ENCODE data around the gene TMEM184C.
A peak's percentile ranks its signal among the peaks of the same experiment; 100 is the strongest.

The TMEM184C gene

GRCh38 chr4:147596377-147596776 is 20.8 kb upstream of the TMEM184C start:
- in situ Hi-C loops (cut with HindIII; ENCODE audit: low sequenced_read_pairs): no loop called here
- no peak overlapping the region for H3K4me3 ChIP-seq (ENCODE audit: low read depth, low read length)
- TF ChIP-seq CTCF (IDR thresholded peaks at IDR 0.05; ENCODE audit: low read depth, low read length): peak; percentile 11
- DNase-seq (ENCODE audit: low read depth, low spot score): peak; percentile 32

GRCh38 chr4:147596981-147597380 is 20.2 kb upstream of the TMEM184C start:
- in situ Hi-C loops (cut with HindIII; ENCODE audit: low sequenced_read_pairs): no loop called here
- H3K4me3 ChIP-seq (ENCODE audit: low read depth, low read length): no peak overlapping the region
- no peak for TF ChIP-seq CTCF (IDR thresholded peaks at IDR 0.05; ENCODE audit: low read depth, low read length)
- peak; percentile 85 for DNase-seq (ENCODE audit: low read depth, low spot score)

GRCh38 chr4:147597561-147597960 is 19.6 kb upstream of the TMEM184C start:
- in situ Hi-C loops (cut with HindIII; ENCODE audit: low sequenced_read_pairs): no loop called here
- no peak for DNase-seq (ENCODE audit: low read depth, low spot score)
- TF ChIP-seq CTCF (IDR thresholded peaks at IDR 0.05; ENCODE audit: low read depth, low read length): no peak
- H3K4me3 ChIP-seq (ENCODE audit: low read depth, low read length): no peak overlapping the region

- DNase-seq (ENCODE audit: low read depth, low spot score): no peak
- no peak for TF ChIP-seq CTCF (IDR thresholded peaks at IDR 0.05; ENCODE audit: low read depth, low read length)
- in situ Hi-C loops (cut with HindIII; ENCODE audit: low sequenced_read_pairs): no loop called here
- H3K4me3 ChIP-seq (ENCODE audit: low read depth, low read length): no peak overlapping the region
Observed at GRCh38 chr4:147599206-147599605, 18.0 kb upstream of the TMEM184C start.

- no peak for DNase-seq (ENCODE audit: low read depth, low spot score)
- no peak for TF ChIP-seq CTCF (IDR thresholded peaks at IDR 0.05; ENCODE audit: low read depth, low read length)
- in situ Hi-C loops (cut with HindIII; ENCODE audit: low sequenced_read_pairs): no loop called here
- no peak overlapping the region for H3K4me3 ChIP-seq (ENCODE audit: low read depth, low read length)
Observed at GRCh38 chr4:147599769-147600168, 17.4 kb upstream of the TMEM184C start.

GRCh38 chr4:147605499-147605898 is 11.7 kb upstream of the TMEM184C start:
- no peak overlapping the region for H3K4me3 ChIP-seq (ENCODE audit: low read depth, low read length)
- no peak for TF ChIP-seq CTCF (IDR thresholded peaks at IDR 0.05; ENCODE audit: low read depth, low read length)
- in situ Hi-C loops (cut with HindIII; ENCODE audit: low sequenced_read_pairs): no loop called here
- DNase-seq (ENCODE audit: low read depth, low spot score): no peak

GRCh38 chr4:147607471-147607870 is 9.7 kb upstream of the TMEM184C start:
- in situ Hi-C loops (cut with HindIII; ENCODE audit: low sequenced_read_pairs): no loop called here
- no peak overlapping the region for H3K4me3 ChIP-seq (ENCODE audit: low read depth, low read length)
- no peak for DNase-seq (ENCODE audit: low read depth, low spot score)
- no peak for TF ChIP-seq CTCF (IDR thresholded peaks at IDR 0.05; ENCODE audit: low read depth, low read length)
